Spleen (tissue), 11 donors: ENCODE results near the gene NAP1L5. TPM values are rescaled to one million over a fixed set of nuclear protein-coding genes. Genes with fewer than 3 reads are reported as not detected.

Experiments used
- DNase-seq: peaks from one replicate; pipeline ENCODE4 v3.0.0-alpha.2; 2020
- H3K27ac ChIP-seq, 8 donors: fragments of 200-600 bp; sonication (generic) in 7 of 8; 1 replicate in 4 of 8; 2 replicates in 4 of 8; pipeline versions ENCODE4 v1.5.0 to v1.8.0; 2016 to 2021; ENCODE audit warnings: inconsistent platforms in 4 of 8, mild to moderate bottlenecking in 4 of 8, moderate library complexity in 1 of 8
- H3K27me3 ChIP-seq, 7 donors: fragments of 200-600 bp; sonication (generic) in 6 of 7; replicated peaks in 1 of 7; 1 replicate in 4 of 7; 2 replicates in 3 of 7; pipeline versions ENCODE4 v1.5.0 to v1.8.0; 2016 to 2021; ENCODE audit warnings: inconsistent platforms in 3 of 7, mild to moderate bottlenecking in 1 of 7
- H3K36me3 ChIP-seq, 6 donors: fragments of 200-600 bp; sonication (generic) in 5 of 6; 1 replicate in 4 of 6; 2 replicates in 2 of 6; pipeline versions ENCODE4 v1.5.0 to v1.8.0; 2016 to 2021; ENCODE audit warnings: inconsistent platforms in 2 of 6
- H3K4me1 ChIP-seq, 6 donors: fragments of 200-600 bp; sonication (generic) in 5 of 6; 1 replicate in 3 of 6; 2 replicates in 3 of 6; pipeline versions ENCODE4 v1.5.0 to v1.8.0; 2016 to 2021; ENCODE audit warnings: inconsistent platforms in 3 of 6
- H3K4me3 ChIP-seq, 8 donors: fragments of 200-600 bp; sonication (generic) in 7 of 8; 1 replicate in 4 of 8; 2 replicates in 4 of 8; pipeline versions ENCODE4 v1.5.0 to v1.8.0; 2016 to 2021; ENCODE audit warnings: inconsistent platforms in 4 of 8, mild to moderate bottlenecking in 4 of 8, moderate library complexity in 2 of 8
- H3K9me3 ChIP-seq, 8 donors: fragments of 200-600 bp; sonication (generic) in 7 of 8; 1 replicate in 4 of 8; 2 replicates in 4 of 8; pipeline versions ENCODE4 v1.5.0 to v1.8.0; 2016 to 2021; ENCODE audit warnings: inconsistent platforms in 4 of 8
- CTCF ChIP-seq, 11 experiments: fragments of 200-600 bp in 7 of 11; fragments of 450-650 bp in 4 of 11; sonication (generic) in 4 of 11; IDR thresholded peaks in 8 of 11; conservative IDR thresholded peaks in 3 of 11; 1 replicate in 7 of 11; 2 replicates in 4 of 11; pipeline versions ENCODE4 v1.4.0 to v1.8.0; 2016 to 2021; ENCODE audit warnings: antibody characterized with exemption in 11 of 11, inconsistent platforms in 4 of 11, mild to moderate bottlenecking in 1 of 11
- POLR2A ChIP-seq, 3 donors: fragments of 450-650 bp; IDR thresholded peaks; one replicate each; pipeline ENCODE4 v1.5.1; 2017; ENCODE audit warnings: antibody characterized with exemption in 3 of 3, mild to moderate bottlenecking in 1 of 3
- POLR2AphosphoS5 ChIP-seq, 3 donors: sonication (generic); formaldehyde crosslinking; IDR thresholded peaks; one replicate each; pipeline ENCODE4 v1.5.1; 2017; ENCODE audit warnings: antibody characterized with exemption in 3 of 3
- WGBS, 5 donors: extraction: QIAGEN DNeasy Blood & Tissue Kit in 3 of 5; methylation state at CpG; one replicate each; pipeline versions ENCODE4 v1.1.5 to v1.1.7; 2013 to 2018; 5-methylcytosine and 5-hydroxymethylcytosine counted together
- intact Hi-C: fragments of 100-400 bp; cut with DNase I; formaldehyde crosslinking; loops from one replicate; pipeline ENCODE4 v1.15.0; 2023; ENCODE audit warnings: low total_unique reads
- polyA plus RNA-seq, 3 donors: library from polyadenylated mRNA; stranded (reverse); fragments of 200-250 nt; gene quantifications; one replicate each; pipeline ENCODE4 v1.2.1, GENCODE V29; 2013
- total RNA-seq, 7 donors: library from RNA; depleted of rRNA in 3 of 7; stranded (reverse); fragments of >200 nt in 3 of 7; fragmentation: NEBNext Ultra II Directional in 4 of 7; extraction: Animal tissue kit (Norgen Biotek cat#: 25700) in 4 of 7; gene quantifications; one replicate each; pipeline versions ENCODE4 v1.1.0 to v1.2.1, GENCODE V29; 2016 to 2021
- donor health status: healthy with polysubstance abuse.
- donor health status: DM: no; HTN: no; CAD: no; lungs with moderate emphysema.
- donor health status: DM: no; HTN: no; CAD: no.
- donor health status: Bipolar disorder and iron deficiency.
- donor health status: healthy.
- donor health status: DM: no; HTN: no; CAD: no.
- donor health status: DM: yes; HTN: yes; CAD: no.

NAP1L5 gene
- total and polyA plus RNA-seq, 10 donors, result 3.5 to 6.7 (median 4.9) TPM

DNA sequence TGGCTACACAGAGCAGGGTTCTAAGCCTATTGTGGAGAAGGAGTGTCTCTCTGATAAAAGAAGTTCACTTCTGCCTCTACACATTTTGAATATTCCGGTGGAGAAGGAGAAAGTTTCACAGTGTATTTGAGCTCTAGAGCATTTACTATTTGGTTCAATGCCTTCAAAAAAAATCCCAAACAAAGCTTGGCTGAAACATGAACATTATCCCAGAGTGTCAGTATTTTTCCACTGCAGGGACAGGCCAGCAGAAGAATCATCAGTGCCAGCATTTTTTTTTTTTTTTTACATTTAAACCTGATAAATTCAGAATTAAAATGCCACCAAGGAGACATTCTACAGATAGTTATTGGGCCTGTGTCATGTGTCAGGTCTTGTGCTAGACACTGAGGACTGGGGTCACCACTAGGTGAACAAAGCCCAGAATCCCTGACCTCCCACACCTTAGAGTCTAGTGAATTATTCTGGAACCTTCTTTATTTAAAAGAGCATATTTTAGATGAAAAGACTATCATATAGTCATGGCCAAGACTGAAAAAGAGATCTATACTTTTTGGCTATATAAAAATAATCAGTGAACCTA, 48.0 kb upstream of the NAP1L5 start:
- peaks cover 0 to 69% (median 25%) of the 10 kb centered on the region in 6 donors for H3K36me3 ChIP-seq
- 82 to 96% (median 88%) methylated on average over 1 of the region's 1 CpG for WGBS, 5 donors
- no peak for TF ChIP-seq CTCF (IDR thresholded peaks at IDR 0.05 in 8 of 11, conservative IDR thresholded peaks at IDR 0.05 in 3 of 11)
- H3K9me3 ChIP-seq, result no peaks in the 10 kb centered on the region
- no peaks in the 10 kb centered on the region for H3K27me3 ChIP-seq
- H3K4me1 ChIP-seq, result no peaks in the 10 kb centered on the region
- H3K4me3 ChIP-seq, result no peak overlapping the region
- no peak overlapping the region for H3K27ac ChIP-seq
- intact Hi-C loops, result no loop called here
- DNase-seq, result no peak

DNA sequence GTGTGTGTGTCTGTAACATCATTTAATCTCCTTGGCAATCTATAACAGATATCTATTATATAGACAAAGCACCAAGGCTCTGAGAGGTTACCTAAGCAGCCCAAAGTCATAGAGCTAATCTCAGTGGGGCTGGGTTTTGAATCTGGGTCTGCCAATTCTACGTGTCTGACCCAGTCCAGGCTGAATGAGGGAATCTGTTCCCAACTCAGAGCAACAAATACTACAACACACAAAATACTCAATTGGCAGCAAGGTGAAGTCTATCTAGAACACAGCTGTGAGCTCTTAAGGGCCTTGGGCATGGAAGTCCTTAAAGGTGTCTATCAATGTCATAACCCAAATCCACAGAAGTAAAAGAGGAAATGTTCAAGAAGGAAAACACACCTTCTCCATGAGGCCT, 47.5 kb upstream of the NAP1L5 start:
- intact Hi-C loops, result no loop called here
- WGBS, 5 donors, result 90 to 100% (median 94%) methylated on average over 1 of the region's 1 CpG
- Histone ChIP-seq H3K27me3 (no peaks in the 10 kb centered on the region), H3K36me3 (peaks cover 0 to 64% (median 22%) of the 10 kb centered on the region in 6 donors), H3K9me3 (no peaks in the 10 kb centered on the region), H3K4me1 (no peaks in the 10 kb centered on the region), H3K4me3 (no peak overlapping the region), H3K27ac (no peak overlapping the region)
- TF ChIP-seq POLR2A (IDR thresholded peaks at IDR 0.05) (no peak), CTCF (IDR thresholded peaks at IDR 0.05 in 8 of 11, conservative IDR thresholded peaks at IDR 0.05 in 3 of 11) (no peak), POLR2AphosphoS5 (IDR thresholded peaks at IDR 0.05) (no peak)
- no peak for DNase-seq

GRCh38 chr4:88744609-88745008, 47.0 kb upstream of the NAP1L5 start:
- peaks cover 0 to 58% (median 16%) of the 10 kb centered on the region in 6 donors for H3K36me3 ChIP-seq
- TF ChIP-seq POLR2AphosphoS5 (IDR thresholded peaks at IDR 0.05), result no peak
- TF ChIP-seq POLR2A (IDR thresholded peaks at IDR 0.05), result no peak
- no peak for TF ChIP-seq CTCF (IDR thresholded peaks at IDR 0.05 in 8 of 11, conservative IDR thresholded peaks at IDR 0.05 in 3 of 11)
- H3K27me3 ChIP-seq, result no peaks in the 10 kb centered on the region
- intact Hi-C loops, result no loop called here
- no peaks in the 10 kb centered on the region for H3K4me1 ChIP-seq
- WGBS, 5 donors, result 93 to 99% (median 95%) methylated on average over 3 of the region's 3 CpGs
- no peaks in the 10 kb centered on the region for H3K9me3 ChIP-seq
- no peak overlapping the region for H3K27ac ChIP-seq
- H3K4me3 ChIP-seq, result no peak overlapping the region
- no peak for DNase-seq

DNA sequence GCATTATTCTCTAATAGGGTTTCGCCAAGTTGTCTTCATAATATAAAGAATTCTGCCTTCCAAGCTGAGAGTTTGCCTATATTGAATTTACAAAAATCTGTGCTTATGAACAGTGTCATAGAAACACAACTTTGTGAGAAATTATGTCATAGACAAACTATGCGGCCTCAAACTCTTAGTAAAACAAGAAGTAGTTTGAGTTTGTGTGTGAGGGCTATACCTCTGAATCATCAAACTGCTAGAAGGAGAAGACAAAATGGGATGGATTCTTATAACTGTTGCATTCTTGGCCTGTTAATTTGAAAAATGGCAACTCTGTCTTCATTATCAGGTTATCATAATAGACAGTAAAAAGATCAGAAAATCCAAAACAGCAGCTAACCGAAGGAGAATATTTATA, 46.1 kb upstream of the NAP1L5 start:
- Histone ChIP-seq H3K27ac (no peak overlapping the region), H3K9me3 (no peaks in the 10 kb centered on the region), H3K27me3 (no peaks in the 10 kb centered on the region), H3K36me3 (peaks cover 0 to 55% (median 9%) of the 10 kb centered on the region in 6 donors), H3K4me1 (no peaks in the 10 kb centered on the region), H3K4me3 (no peak overlapping the region)
- TF ChIP-seq CTCF (IDR thresholded peaks at IDR 0.05 in 8 of 11, conservative IDR thresholded peaks at IDR 0.05 in 3 of 11) (no peak), POLR2A (IDR thresholded peaks at IDR 0.05) (no peak)
- WGBS, 5 donors, result 92 to 98% (median 94%) methylated on average over 3 of the region's 3 CpGs
- intact Hi-C loops, result no loop called here
- DNase-seq, result no peak
